ENCODE data around the gene RHO.

Gene RHO

GRCh38 chr3:129548104-129548965 lies 19.9 kb downstream of the RHO start:
- no peak for DNase-seq

DNA sequence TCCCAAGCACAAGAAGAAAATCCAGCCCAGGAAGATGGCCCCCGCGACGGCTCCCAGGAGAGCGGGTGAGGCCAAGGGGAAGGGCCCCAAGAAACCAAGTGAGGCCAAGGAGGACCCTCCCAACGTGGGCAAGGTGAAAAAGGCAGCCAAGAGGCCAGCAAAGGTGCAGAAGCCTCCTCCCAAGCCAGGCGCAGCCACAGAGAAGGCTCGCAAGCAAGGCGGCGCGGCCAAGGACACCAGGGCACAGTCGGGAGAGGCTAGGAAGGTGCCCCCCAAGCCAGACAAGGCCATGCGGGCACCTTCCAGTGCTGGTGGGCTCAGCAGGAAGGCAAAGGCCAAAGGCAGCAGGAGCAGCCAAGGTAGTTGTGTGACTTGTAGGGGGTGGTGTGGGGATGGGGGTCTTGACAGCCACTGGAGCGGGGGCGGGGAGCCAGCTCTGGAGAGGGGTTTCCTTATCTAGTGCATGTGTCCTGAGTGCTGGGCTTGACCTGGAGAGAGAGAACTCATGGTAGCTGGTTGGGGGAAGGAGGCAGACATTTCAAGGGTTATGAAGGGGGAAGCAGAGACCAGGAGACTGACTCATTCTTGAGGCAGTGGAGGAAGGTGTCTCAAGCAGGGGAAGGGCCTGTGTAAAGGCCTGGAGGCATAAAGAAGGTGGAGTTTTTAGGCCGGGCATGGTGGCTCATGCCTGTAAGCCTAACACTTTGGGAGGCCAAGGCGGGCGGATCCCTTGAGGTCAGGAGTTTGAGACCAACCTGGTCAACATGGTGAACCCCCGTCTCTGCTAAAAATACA lies 20.8 kb downstream of the RHO start:
- DNase-seq: no peak

- no peak for DNase-seq
Measured at GRCh38 chr3:129549805-129550204, 21.4 kb downstream of the RHO start.

GRCh38 chr3:129552287-129553050 lies 24.0 kb downstream of the RHO start:
- DNase-seq: no peak

- DNase-seq: no peak
Measured at GRCh38 chr3:129553171-129553570, 24.7 kb downstream of the RHO start.

- no peak for DNase-seq
Measured at GRCh38 chr3:129553719-129554118, 25.3 kb downstream of the RHO start.

GRCh38 chr3:129554356-129555152 lies 26.1 kb downstream of the RHO start:
- DNase-seq: no peak

DNA sequence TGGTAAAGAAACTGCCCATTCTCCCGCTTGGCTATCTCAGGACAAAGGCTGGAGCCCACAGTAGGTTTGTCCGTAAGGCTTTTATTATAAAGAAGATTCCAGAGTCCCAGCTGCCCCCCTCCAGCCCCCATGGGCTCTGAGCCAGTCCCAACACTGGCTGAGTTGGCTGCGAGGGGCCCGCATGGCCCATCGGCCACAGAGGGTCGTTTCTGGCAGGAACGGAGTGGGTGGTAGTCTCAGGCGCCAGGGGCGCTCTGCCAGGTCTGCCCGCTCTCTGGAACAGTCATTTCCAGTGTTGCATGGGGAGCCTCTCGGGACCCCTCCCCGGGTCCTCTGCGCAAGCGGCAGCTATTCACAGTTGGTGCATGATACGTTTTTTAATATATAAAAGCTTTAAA lies 26.7 kb downstream of the RHO start:
- DNase-seq: no peak

- no peak for DNase-seq
Measured at GRCh38 chr3:129555616-129556357, 27.3 kb downstream of the RHO start.

DNA sequence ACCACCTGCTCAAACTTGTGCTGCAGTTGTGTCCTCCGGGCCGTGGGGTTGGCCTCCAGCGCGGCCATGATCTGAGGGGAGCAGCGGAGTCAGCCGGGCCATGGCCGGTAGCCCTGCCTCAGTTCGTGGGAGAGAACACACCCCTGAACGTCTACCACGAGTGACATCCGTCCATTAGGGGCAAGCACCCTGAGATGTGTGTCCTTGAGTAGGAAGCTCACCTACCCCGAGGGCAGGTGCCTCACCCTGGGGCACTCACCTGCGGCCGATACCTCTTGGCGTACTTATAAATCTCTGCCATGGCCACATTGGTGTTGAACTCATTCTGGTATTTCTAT lies 27.9 kb downstream of the RHO start:
- no peak for DNase-seq

DNA sequence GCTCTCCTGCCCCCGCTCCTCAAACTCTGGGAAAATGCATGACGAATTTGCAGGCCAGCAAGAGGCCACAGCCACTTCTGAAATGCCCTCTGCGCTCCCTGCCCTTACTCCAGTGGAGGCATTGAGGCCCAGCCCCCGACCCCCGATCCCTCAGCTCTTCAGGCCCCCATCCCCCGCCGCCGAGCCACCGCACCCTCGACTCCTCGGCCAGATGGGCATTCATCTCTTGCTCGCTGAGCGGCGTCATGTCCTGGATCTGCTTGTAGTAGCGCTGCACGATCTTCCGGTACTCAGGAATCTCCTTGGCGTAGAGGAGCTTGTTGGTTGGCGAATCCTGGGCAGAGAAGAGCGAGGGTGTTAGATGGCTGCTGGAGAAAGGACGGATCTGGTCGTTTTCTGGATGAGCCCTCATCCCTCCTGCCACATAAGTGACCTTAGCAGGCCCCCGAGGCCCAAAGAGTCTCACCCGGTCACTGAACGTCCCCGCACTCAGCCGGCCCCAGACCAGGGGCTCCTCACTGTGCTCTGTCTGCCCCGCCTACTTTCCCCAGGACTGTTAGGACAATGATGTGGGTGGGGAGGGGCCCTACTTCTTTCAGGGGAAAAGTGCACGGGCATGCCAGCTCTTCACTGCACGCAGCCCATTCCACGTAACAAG lies 28.6 kb downstream of the RHO start:
- no peak for DNase-seq

GRCh38 chr3:129557548-129557894 lies 29.1 kb downstream of the RHO start:
- no peak for DNase-seq

GRCh38 chr3:129558081-129558771 lies 29.8 kb downstream of the RHO start:
- DNase-seq: no peak

- no peak for DNase-seq
Measured at GRCh38 chr3:129558772-129559564, 30.5 kb downstream of the RHO start.

- no peak for DNase-seq
Measured at GRCh38 chr3:129559565-129560079, 31.2 kb downstream of the RHO start.

- no peak for DNase-seq
Measured at GRCh38 chr3:129560269-129560787, 31.9 kb downstream of the RHO start.

DNA sequence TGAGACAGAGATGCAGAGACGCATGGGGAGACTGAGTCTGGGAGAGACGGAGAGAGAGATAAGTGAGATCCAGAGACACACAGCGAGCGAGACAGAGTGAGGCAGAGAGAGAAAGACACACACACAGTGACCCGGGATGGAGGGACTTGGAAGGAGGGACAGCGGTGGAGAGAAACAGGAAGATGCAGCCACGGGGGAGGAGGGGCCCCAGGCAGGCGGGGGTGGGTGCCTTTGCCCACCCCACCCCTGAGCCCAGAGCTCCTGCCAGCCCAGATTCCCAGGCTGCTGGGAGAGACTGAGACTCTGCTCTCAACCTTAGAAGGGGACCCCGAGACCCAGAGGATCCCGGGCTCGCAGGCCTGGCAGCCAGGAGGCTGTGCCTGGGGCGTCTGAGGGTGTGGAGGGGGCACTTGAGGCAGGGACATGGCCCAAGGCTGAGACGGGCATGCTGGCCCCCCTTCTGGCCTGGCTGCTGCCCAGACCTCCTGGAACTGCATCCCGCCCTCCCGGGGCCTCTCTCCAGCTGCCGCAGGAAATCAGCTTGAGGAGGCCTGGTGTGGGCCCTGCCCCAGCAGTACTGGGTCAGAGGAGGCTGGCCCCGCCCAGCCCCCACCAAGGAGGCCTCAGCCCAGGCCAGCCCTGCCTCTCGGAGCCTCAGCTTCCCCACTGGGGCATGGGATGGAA lies 32.6 kb downstream of the RHO start:
- no peak for DNase-seq

DNA sequence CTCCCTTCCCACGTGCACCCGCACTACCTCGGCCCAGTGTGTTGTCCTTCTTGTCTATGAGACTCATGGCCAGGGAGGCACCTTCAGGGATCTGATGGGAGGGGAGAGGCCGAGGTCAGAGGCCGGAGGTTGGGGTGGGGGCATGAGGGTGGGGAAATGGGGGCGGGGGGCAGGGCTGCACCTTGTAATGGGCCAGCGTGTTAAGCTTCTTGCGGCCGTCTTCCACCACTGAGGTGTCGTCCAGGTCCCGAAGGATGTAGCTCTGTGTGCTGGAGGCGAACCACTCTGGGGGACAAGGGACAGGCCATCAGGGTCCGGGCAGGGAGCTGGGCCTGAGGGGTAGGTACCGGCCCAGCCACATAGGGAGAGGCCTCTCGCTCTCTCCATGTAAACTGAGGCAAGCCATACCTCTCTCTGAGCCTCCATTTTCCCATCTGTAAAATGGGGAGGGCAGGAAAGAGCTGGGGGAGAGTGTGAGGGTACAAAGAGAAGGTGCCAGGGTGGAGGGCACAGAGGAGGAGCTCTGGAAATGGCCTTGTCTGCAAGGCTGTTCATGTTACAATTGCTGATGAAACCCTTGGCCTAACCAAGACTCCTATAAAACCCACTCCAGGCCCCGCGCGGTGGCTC lies 33.3 kb downstream of the RHO start:
- no peak for DNase-seq

All from NCI-H2029 treated with DMSO at 0.1 percent for 48 hours (cell line).